IPS-18a (cell line): Measurements from ENCODE around the gene OR1N1.
"Not testable (repeated sequence)": the region's sequence is repeated elsewhere in the genome, so short reads cannot be mapped to it uniquely, and the experiment has no call there.

Source experiments
- H3K27ac ChIP-seq: one replicate; pipeline ENCODE4 v1.5.1; 2013; ENCODE audit warnings: low read length
- H3K27me3 ChIP-seq: one replicate; pipeline ENCODE4 v1.6.1; 2013; ENCODE audit warnings: mild to moderate bottlenecking, low read length; ENCODE audit not compliant: control insufficient read depth, insufficient read depth
- H3K36me3 ChIP-seq: one replicate; pipeline ENCODE4 v1.6.1; 2013; ENCODE audit warnings: low read depth, low read length; ENCODE audit not compliant: control insufficient read depth
- H3K4me1 ChIP-seq: one replicate; pipeline ENCODE4 v1.6.1; 2013; ENCODE audit warnings: low read depth, low read length; ENCODE audit not compliant: control insufficient read depth
- H3K4me3 ChIP-seq: one replicate; pipeline ENCODE4 v1.5.1; 2013; ENCODE audit warnings: low read length
- H3K9ac ChIP-seq: one replicate; pipeline ENCODE4 v1.6.1; 2013; ENCODE audit warnings: mild to moderate bottlenecking, low read length, moderate library complexity
- H3K9me3 ChIP-seq: one replicate; pipeline ENCODE4 v1.6.1; 2013; ENCODE audit warnings: low read depth, low read length; ENCODE audit not compliant: control insufficient read depth

The OR1N1 gene

GRCh38 chr9:122527193-122527592 lies at the start of gene OR1N1:
OR1N1 (minus strand) TSS chr9:122527293; CDS start chr9:122527293, 0 bp downstream.
- H3K9ac ChIP-seq = no peak within 1 kb of the TSS
- peaks cover 56% of the 10 kb centered on the region for H3K9me3 ChIP-seq
- no peaks in the 10 kb centered on the region for H3K36me3 ChIP-seq
- no peaks in the 10 kb centered on the region for H3K4me1 ChIP-seq
- no peaks in the 10 kb centered on the region for H3K27me3 ChIP-seq
- no peak within 1 kb of the TSS for H3K27ac ChIP-seq
- no peak within 1 kb of the TSS for H3K4me3 ChIP-seq

GRCh38 chr9:122572456-122572855 lies 45.4 kb upstream of the OR1N1 start:
- Histone ChIP-seq H3K9me3 (peaks cover 46% of the 10 kb centered on the region), H3K4me3 (no peak overlapping the region), H3K36me3 (no peaks in the 10 kb centered on the region), H3K9ac (no peak overlapping the region), H3K27me3 (no peaks in the 10 kb centered on the region), H3K27ac (no peak overlapping the region), H3K4me1 (no peaks in the 10 kb centered on the region)

- H3K4me3 ChIP-seq = no peak overlapping the region
- peaks cover 58% of the 10 kb centered on the region for H3K9me3 ChIP-seq
- H3K4me1 ChIP-seq = no peaks in the 10 kb centered on the region
- no peak overlapping the region for H3K27ac ChIP-seq
- no peaks in the 10 kb centered on the region for H3K36me3 ChIP-seq
- no peaks in the 10 kb centered on the region for H3K27me3 ChIP-seq
- no peak overlapping the region for H3K9ac ChIP-seq
These were observed 40.8 kb upstream of the OR1N1 start for GRCh38 chr9:122567901-122568300.

- Histone ChIP-seq H3K36me3 (no peaks in the 10 kb centered on the region), H3K9ac (no peak overlapping the region), H3K4me1 (no peaks in the 10 kb centered on the region), H3K4me3 (no peak overlapping the region), H3K27ac (no peak overlapping the region), H3K27me3 (no peaks in the 10 kb centered on the region), H3K9me3 (peaks cover 49% of the 10 kb centered on the region)
These were observed 35.2 kb upstream of the OR1N1 start for GRCh38 chr9:122562134-122562760.

- H3K27me3 ChIP-seq = no peaks in the 10 kb centered on the region
- H3K27ac ChIP-seq = no peak overlapping the region
- H3K36me3 ChIP-seq = no peaks in the 10 kb centered on the region
- H3K4me1 ChIP-seq = no peaks in the 10 kb centered on the region
- H3K4me3 ChIP-seq = no peak overlapping the region
- peaks cover 49% of the 10 kb centered on the region for H3K9me3 ChIP-seq
- no peak overlapping the region for H3K9ac ChIP-seq
These were observed 34.4 kb upstream of the OR1N1 start for GRCh38 chr9:122561446-122561845.

GRCh38 chr9:122552812-122553211 lies 25.7 kb upstream of the OR1N1 start, which contains the start of gene OR1N2:
OR1N2 (plus strand) TSS chr9:122553112; CDS start chr9:122553212, 100 bp downstream.
- Histone ChIP-seq H3K27me3 (no peaks in the 10 kb centered on the region), H3K4me1 (no peaks in the 10 kb centered on the region), H3K9ac (no peak within 1 kb of the TSS)

GRCh38 chr9:122551371-122551770 lies 24.3 kb upstream of the OR1N1 start:
- H3K27ac ChIP-seq = no peak overlapping the region
- no peak overlapping the region for H3K4me3 ChIP-seq
- H3K9me3 ChIP-seq = peaks cover 51% of the 10 kb centered on the region
- no peaks in the 10 kb centered on the region for H3K4me1 ChIP-seq
- H3K9ac ChIP-seq = no peak overlapping the region
- H3K36me3 ChIP-seq = no peaks in the 10 kb centered on the region
- no peaks in the 10 kb centered on the region for H3K27me3 ChIP-seq

More at GRCh38 chr9:122552812-122553211, 25.7 kb upstream of the OR1N1 start, which contains the start of gene OR1N2:
- Histone ChIP-seq H3K36me3 (no peaks in the 10 kb centered on the region), H3K9me3 (peaks cover 53% of the 10 kb centered on the region), H3K4me3 (no peak within 1 kb of the TSS), H3K27ac (no peak within 1 kb of the TSS)

- Histone ChIP-seq H3K4me3 (no peak overlapping the region), H3K36me3 (no peaks in the 10 kb centered on the region), H3K9ac (no peak overlapping the region), H3K4me1 (no peaks in the 10 kb centered on the region), H3K9me3 (peaks cover 54% of the 10 kb centered on the region), H3K27me3 (no peaks in the 10 kb centered on the region), H3K27ac (no peak overlapping the region)
These were observed 19.1 kb upstream of the OR1N1 start for GRCh38 chr9:122546196-122546595.

- Histone ChIP-seq H3K9ac (no peak overlapping the region), H3K27ac (no peak overlapping the region), H3K9me3 (peaks cover 32% of the 10 kb centered on the region), H3K27me3 (no peaks in the 10 kb centered on the region), H3K36me3 (no peaks in the 10 kb centered on the region), H3K4me3 (no peak overlapping the region), H3K4me1 (no peaks in the 10 kb centered on the region)
These were observed 11.7 kb upstream of the OR1N1 start for GRCh38 chr9:122538757-122539156.

GRCh38 chr9:122537066-122537465 lies 10.0 kb upstream of the OR1N1 start:
- not testable (repeated sequence) for H3K36me3 ChIP-seq, H3K9ac ChIP-seq, H3K4me1 ChIP-seq, H3K4me3 ChIP-seq, H3K27me3 ChIP-seq, H3K27ac ChIP-seq
- peaks cover 18% of the 10 kb centered on the region for H3K9me3 ChIP-seq

GRCh38 chr9:122536134-122536533 lies 9.0 kb upstream of the OR1N1 start:
- H3K27me3 ChIP-seq = no peaks in the 10 kb centered on the region
- H3K4me1 ChIP-seq = no peaks in the 10 kb centered on the region
- no peak overlapping the region for H3K9ac ChIP-seq
- no peak overlapping the region for H3K4me3 ChIP-seq
- peaks cover 11% of the 10 kb centered on the region for H3K9me3 ChIP-seq
- no peak overlapping the region for H3K27ac ChIP-seq
- H3K36me3 ChIP-seq = no peaks in the 10 kb centered on the region

- H3K9ac ChIP-seq, H3K4me3 ChIP-seq, H3K4me1 ChIP-seq, H3K27me3 ChIP-seq, H3K27ac ChIP-seq, H3K36me3 ChIP-seq: not testable (repeated sequence)
- peaks cover 30% of the 10 kb centered on the region for H3K9me3 ChIP-seq
These were observed 4.1 kb upstream of the OR1N1 start for GRCh38 chr9:122531157-122531556.
